Esophagus squamous epithelium (tissue), 5 donors: ENCODE data around the gene MUC5AC. TPM values are rescaled to one million over a fixed set of nuclear protein-coding genes. Genes with fewer than 3 reads are reported as not detected.
"Not testable (repeated sequence)": the region's sequence is repeated elsewhere in the genome, so short reads cannot be mapped to it uniquely, and the experiment has no call there.

Source experiments
- DNase-seq: peaks from one replicate; lab custom pipeline; 2025; lab: John Stamatoyannopoulos, UW
- H3K27ac ChIP-seq, 4 donors: fragments of 200-600 bp; sonication (generic); one replicate each; pipeline ENCODE4 v1.5.1; 2016 to 2019; ENCODE audit warnings: mild to moderate bottlenecking in 1 of 4
- H3K27me3 ChIP-seq, 4 donors: fragments of 200-600 bp; sonication (generic); 1 replicate in 3 of 4; 2 replicates in 1 of 4; pipeline versions ENCODE4 v1.5.1 to v1.6.0; 2017 to 2021; ENCODE audit warnings: antibody characterized with exemption in 1 of 4
- H3K36me3 ChIP-seq, 3 donors: fragments of 200-600 bp; sonication (generic); one replicate each; pipeline ENCODE4 v1.5.1; 2016 to 2019
- H3K4me1 ChIP-seq, 3 donors: fragments of 200-600 bp; sonication (generic); one replicate each; pipeline ENCODE4 v1.5.1; 2017 to 2019
- H3K4me3 ChIP-seq, 4 donors: fragments of 200-600 bp; sonication (generic); 1 replicate in 3 of 4; 2 replicates in 1 of 4; pipeline ENCODE4 v1.5.1; 2016 to 2019; ENCODE audit warnings: mild to moderate bottlenecking in 2 of 4, moderate library complexity in 1 of 4
- H3K9me3 ChIP-seq, 3 donors: fragments of 200-600 bp; sonication (generic); one replicate each; pipeline ENCODE4 v1.5.1; 2016 to 2019
- CTCF ChIP-seq, 6 experiments: fragments of 450-650 bp in 4 of 6; fragments of 200-600 bp in 2 of 6; sonication (generic) in 2 of 6; IDR thresholded peaks; one replicate each; pipeline ENCODE4 v1.5.1; 2016 to 2019; ENCODE audit warnings: antibody characterized with exemption in 6 of 6, mild to moderate bottlenecking in 4 of 6, moderate library complexity in 4 of 6
- POLR2A ChIP-seq, 4 donors: fragments of 450-650 bp; IDR thresholded peaks; one replicate each; pipeline ENCODE4 v1.6.1; 2017; ENCODE audit warnings: antibody characterized with exemption in 4 of 4, mild to moderate bottlenecking in 4 of 4, moderate library complexity in 3 of 4
- WGBS, 2 donors: methylation state at CpG; one replicate each; pipeline ENCODE4 v1.1.5; 2018; 5-methylcytosine and 5-hydroxymethylcytosine counted together
- intact Hi-C: fragments of 100-400 bp; cut with DNase I; formaldehyde crosslinking; loops from one replicate; pipeline ENCODE4 v1.15.0; 2022
- total RNA-seq, 4 donors: library from RNA; depleted of rRNA; stranded (reverse); fragments of >200 nt; gene quantifications; one replicate each; pipeline ENCODE4 v1.1.0, GENCODE V29; 2016
- donor health status: DM: yes; HTN: yes; CAD: no.

The MUC5AC gene
- total RNA-seq, 4 donors from 2014 or later, result under 0.01 to 1.5 TPM; not detected in 2

- intact Hi-C loops, result no loop called here
- H3K4me1 ChIP-seq, result no peaks in the 10 kb centered on the region
- peaks cover 0 to 48% (median 0%) of the 10 kb centered on the region in 4 donors for H3K27me3 ChIP-seq
- no peak overlapping the region for H3K4me3 ChIP-seq
- no peaks in the 10 kb centered on the region for H3K9me3 ChIP-seq
- TF ChIP-seq CTCF (IDR thresholded peaks at IDR 0.05) (no peak), POLR2A (IDR thresholded peaks at IDR 0.05) (no peak)
- WGBS, 2 donors, result 74 to 90% methylated on average over 2 to 8 of the region's 21 CpGs
- no peaks in the 10 kb centered on the region for H3K36me3 ChIP-seq
- no peak overlapping the region for H3K27ac ChIP-seq
- no peak for DNase-seq
Observed at GRCh38 chr11:1162138-1162475, 4.4 kb downstream of the MUC5AC start.

- Histone ChIP-seq H3K36me3 (no peaks in the 10 kb centered on the region), H3K27me3 (peaks cover 0 to 44% (median 0%) of the 10 kb centered on the region in 4 donors), H3K27ac (no peak overlapping the region), H3K9me3 (no peaks in the 10 kb centered on the region), H3K4me1 (no peaks in the 10 kb centered on the region), H3K4me3 (no peak overlapping the region)
- DNase-seq, result no peak
- intact Hi-C loops, result no loop called here
- WGBS, 2 donors, result 73 to 87% methylated on average over 7 to 15 of the region's 28 CpGs
- TF ChIP-seq CTCF (IDR thresholded peaks at IDR 0.05) (no peak), POLR2A (IDR thresholded peaks at IDR 0.05) (no peak)
Observed at GRCh38 chr11:1162491-1163311, 4.9 kb downstream of the MUC5AC start.

GRCh38 chr11:1163321-1163910 lies 5.7 kb downstream of the MUC5AC start:
- no peaks in the 10 kb centered on the region for H3K36me3 ChIP-seq
- peaks cover 0 to 36% (median 0%) of the 10 kb centered on the region in 4 donors for H3K27me3 ChIP-seq
- H3K4me3 ChIP-seq, result no peak overlapping the region
- no peak overlapping the region for H3K27ac ChIP-seq
- TF ChIP-seq CTCF (IDR thresholded peaks at IDR 0.05), result no peak
- no peak for TF ChIP-seq POLR2A (IDR thresholded peaks at IDR 0.05)
- H3K9me3 ChIP-seq, result no peaks in the 10 kb centered on the region
- no peak for DNase-seq
- no peaks in the 10 kb centered on the region for H3K4me1 ChIP-seq
- intact Hi-C loops, result no loop called here
- WGBS, 2 donors, result 100% methylated on average over 1 of the region's 13 CpGs; no CpG with 5 or more reads in 1 of the 2 donors

GRCh38 chr11:1163911-1164735 lies 6.4 kb downstream of the MUC5AC start:
- H3K27me3 ChIP-seq, result peaks cover 0 to 35% (median 0%) of the 10 kb centered on the region in 4 donors

GRCh38 chr11:1164779-1165255 lies 7.1 kb downstream of the MUC5AC start:
- H3K9me3 ChIP-seq, DNase-seq, H3K4me1 ChIP-seq, H3K36me3 ChIP-seq, H3K27ac ChIP-seq, intact Hi-C loops, H3K4me3 ChIP-seq: not testable (repeated sequence)
- WGBS, 2 donors, result 0 to 60% methylated on average over 1 of the region's 10 CpGs
- H3K27me3 ChIP-seq, result peaks cover 0 to 35% (median 0%) of the 10 kb centered on the region in 4 donors

More at GRCh38 chr11:1163911-1164735, 6.4 kb downstream of the MUC5AC start:
- H3K27ac ChIP-seq, result no peak overlapping the region
- no peaks in the 10 kb centered on the region for H3K9me3 ChIP-seq
- 25% methylated on average over 9 of the region's 28 CpGs; no CpG with 5 or more reads in 1 of the 2 donors for WGBS, 2 donors
- intact Hi-C loops, result no loop called here
- no peak for DNase-seq
- H3K36me3 ChIP-seq, result no peaks in the 10 kb centered on the region
- no peak overlapping the region for H3K4me3 ChIP-seq
- no peaks in the 10 kb centered on the region for H3K4me1 ChIP-seq
- TF ChIP-seq CTCF (IDR thresholded peaks at IDR 0.05), result no peak
- no peak for TF ChIP-seq POLR2A (IDR thresholded peaks at IDR 0.05)
